Mucosa of gallbladder (tissue), 1 donor: Measurements from ENCODE around the gene PTPN2. TPM values are rescaled to one million over a fixed set of nuclear protein-coding genes. Genes with fewer than 3 reads are reported as not detected.
"Not testable (repeated sequence)": the region's sequence is repeated elsewhere in the genome, so short reads cannot be mapped to it uniquely, and the experiment has no call there.

ENCODE experiments used
- DNase-seq: peaks from one replicate; pipeline ENCODE4 v3.0.0-alpha.2; 2020; ENCODE audit warnings: low spot score
- total RNA-seq: library from RNA; stranded (reverse); gene quantifications from one replicate; pipeline ENCODE4 v1.2.1, GENCODE V29; 2021
- donor health status: DM: no; HTN: no; CAD: no.

Gene PTPN2
- total RNA-seq, 1 donor from 2014 or later: 31.0 TPM

DNA sequence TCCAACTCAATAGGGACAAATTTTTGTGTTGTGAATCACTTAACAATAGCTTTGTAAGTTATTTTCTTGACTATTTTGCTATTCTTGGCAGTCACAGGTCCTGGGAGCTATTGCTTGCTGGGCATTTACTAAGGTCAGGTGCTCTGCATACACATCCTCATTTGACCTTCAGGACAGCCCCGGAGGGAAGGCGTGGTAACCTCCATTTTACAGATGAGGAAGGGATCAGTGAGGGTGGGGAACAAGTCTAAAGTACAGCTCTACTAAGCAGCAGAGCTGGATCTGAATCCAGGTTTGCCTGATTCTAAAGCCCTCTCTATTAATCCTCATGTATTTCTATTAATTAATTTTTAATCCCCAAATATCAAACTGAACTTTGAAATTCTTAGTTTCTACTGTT, 58.8 kb downstream of the PTPN2 start:
- DNase-seq: no peak

DNA sequence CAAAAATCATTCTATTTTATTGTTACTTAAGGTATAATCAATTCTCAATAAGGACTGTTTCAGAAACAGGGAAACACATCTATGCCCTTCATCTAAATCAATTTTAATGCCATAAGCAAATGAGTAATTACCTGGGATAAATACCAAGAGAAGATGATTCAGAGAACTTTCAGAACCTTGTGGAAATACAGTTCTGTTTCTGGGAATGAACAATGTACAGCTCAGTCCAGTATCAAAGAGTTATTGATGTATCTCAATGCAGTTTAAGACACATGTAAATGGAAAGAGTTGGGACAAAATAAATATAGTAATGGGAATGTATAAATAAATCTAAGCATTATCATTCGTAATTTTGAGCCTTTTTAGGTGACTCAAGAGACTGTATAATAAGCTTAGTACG, 60.1 kb downstream of the PTPN2 start:
- no peak for DNase-seq

DNA sequence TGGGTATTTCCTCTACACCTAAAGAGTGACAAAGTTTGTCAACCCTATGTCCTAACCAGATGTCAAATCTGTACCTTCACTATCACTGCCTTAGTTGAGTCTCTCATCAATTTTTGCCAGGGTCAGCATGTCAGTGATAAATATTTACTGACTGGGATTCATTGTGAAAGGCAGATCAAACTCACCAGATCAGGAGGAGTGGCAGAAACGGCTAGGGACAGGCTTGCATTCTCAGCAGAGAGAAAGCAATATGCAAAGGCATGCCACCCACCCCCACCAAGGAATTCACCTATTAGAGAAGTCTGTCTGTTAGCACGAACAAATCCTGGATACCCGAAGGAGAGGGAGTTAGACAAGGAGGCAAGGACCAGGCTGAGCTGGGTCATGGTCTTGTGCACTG, 62.6 kb downstream of the PTPN2 start:
- no peak for DNase-seq

DNA sequence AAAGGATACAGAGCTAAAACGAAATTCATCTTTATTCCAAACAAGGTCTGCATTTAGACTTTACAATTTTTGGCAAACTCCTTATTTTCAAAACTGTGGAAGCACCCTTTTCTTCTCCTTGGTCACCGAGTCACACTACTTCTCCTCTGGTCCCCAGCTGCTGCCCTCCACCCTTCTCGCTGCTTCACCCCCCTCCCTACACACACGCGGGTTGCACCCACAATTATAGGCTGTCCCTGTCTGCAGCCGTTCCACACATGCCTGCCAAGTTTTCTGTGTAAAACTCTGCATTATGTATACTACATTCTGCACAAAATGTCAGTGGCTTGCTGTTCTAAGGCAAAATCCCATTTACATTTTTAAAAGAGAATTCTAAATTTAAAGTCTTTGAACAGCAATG, 63.5 kb downstream of the PTPN2 start:
- DNase-seq: no peak

DNA sequence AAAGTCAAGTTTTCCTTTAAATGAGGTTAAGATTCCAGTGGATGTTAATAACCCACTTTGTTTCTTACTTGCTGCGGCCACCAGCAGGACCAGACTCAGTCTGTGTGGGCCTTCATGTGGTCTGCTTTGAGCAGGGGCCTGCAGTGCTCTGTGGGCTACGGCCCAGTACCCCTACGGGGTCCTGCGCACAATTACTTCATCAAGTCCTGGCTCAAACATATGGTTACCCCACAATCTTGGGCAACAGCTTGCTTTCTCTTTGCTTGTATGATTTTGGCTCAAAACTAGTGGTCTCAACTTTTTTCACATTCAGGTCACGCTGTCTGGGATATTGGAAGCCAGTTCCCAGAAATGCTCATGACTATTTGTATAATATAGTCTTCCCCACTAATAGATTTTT, 64.2 kb downstream of the PTPN2 start:
- no peak for DNase-seq

DNA sequence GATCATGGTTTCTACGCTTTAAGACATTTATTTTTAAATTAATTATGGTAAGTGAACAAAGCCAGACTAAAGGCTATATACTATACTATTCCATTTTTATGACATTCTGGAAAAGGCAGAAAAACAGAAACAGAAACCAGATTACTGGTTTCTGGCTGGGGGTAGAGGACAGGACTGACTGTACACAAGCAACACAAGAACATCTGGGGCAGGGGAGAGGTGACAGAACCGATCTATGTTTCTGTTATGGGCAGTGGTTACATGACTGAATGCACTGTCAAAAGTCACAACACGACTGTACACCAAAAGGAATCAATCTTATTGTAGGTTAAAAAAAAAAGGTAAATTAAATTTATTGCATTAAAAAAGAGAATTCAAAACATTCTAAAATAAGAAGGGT, 64.7 kb downstream of the PTPN2 start:
- DNase-seq: no peak

DNA sequence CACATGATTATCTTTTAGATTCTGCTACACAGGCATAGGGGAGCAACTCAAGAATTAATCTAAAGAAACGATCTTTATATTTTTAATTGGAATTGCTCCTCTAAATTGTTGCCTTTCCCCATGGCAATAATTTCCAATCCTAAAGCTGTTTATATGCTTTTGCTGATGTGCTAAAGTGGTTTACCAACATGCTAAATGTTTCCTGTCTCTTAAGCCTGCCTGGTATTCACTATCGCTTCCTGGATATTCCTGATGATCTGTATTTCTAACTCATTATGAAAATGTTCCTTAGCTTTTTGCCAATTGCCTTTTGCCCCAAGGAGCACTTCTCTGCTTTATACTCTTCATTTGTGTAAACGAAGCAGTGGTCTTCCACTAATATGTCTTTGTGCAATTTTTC, 65.8 kb downstream of the PTPN2 start:
- no peak for DNase-seq

DNA sequence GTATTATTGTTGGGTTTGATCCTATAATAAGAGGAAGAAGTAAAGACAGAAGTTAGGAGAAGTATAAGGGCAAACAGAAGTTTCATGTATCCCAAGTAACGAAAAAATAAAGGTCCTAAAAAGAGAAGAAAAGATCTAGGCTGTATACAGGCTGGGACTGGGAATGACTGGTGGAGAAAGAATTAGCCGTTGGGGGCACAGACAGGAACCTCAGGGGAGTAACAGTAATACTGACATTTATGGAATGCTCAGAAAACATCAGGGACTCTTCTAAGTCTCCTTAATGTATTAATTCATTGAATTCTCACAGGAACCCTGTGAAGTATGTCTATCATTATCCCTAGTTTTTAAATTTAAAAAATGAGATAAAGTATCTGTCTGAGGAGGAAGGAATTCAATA, 67.6 kb downstream of the PTPN2 start:
- DNase-seq: no peak

DNA sequence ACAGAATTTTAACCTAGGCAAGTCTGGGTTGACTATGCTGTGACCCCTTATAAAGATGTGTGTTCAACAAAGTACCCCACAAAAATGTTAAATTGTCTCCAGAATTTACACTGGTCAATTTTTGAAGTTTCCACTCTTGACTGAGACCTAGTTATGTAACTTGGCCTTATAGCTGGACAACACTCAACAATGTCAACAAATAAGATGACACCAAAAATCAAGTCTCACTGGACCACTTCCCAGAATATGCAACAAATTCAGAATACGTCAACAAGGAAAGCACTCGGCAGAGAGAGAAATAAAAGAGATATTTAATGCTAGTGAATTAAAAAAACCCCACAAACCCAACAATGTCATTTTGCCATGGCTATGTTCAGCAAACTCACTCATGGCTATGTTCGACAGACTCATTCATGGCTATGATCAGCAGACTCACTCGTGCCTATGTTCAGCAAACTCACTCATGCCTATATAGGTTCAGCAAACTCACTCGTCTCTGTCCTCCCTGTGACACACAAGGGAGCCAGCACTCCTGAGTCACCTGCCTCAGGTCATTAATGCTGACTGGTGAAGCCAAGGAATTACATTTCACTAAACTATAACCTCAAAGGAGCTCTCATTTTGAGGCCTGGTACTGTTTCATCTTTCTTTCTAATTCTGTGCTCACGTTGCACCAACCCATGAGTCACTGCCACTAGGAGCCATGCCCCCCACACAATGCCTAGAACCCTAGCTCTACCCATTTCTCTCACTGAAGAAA, 72.7 kb downstream of the PTPN2 start:
- DNase-seq: no peak

DNA sequence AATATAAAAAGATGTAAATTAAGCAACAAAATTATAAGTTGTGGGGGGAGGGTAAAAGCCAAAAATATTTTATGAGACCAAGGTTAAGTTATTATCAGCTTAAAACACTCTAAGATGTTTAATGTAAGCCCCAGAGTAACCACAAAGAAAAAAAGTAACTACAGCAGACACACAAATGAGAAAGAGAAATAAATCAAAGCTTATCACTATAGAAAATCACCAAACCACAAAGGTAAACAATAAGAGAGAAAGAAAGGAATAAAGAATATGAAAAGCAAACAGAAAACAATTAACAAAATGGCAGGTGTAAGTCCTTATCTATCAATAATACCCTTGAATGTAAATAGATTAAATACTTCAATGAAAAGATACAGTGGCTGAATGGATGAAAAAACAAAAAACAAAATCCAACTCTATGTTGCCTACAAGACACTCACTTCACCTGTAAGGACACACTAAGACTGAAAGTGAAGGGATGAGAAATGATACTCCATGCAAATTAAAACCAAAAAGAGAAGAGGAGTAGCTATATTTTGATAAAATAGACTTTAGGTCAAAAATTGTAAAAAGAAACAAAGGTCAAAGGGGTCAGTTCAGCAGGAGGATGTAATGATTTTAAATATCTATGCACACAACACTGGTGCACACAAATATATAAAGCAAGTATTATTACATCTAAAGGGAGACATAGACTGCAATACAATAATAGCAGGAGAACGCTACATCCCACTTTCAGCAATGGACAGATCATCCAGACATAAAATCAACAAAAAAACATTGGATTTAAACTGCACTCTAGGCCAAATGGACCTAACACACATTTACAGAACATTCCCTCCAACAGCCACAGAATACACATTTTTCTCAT, 80.7 kb downstream of the PTPN2 start:
- DNase-seq: no peak

DNA sequence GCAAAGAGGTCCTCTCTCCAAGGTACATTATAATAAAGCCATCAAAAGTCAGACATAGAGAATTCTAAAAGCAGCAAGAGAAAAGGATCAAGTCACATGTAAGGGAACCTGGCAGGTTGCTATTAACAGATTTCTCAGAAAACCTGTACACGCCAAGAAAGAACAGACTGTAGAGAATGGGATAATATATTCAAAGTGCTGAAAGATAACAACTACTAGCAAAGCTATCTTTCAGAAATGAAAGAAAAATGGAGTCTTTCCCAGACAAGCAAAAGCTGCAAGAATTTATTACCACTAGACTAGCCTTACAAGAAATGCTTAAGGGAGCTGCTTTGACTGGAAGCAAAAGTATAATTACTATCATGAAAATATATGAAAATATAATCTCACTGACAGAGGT, 81.5 kb downstream of the PTPN2 start:
- no peak for DNase-seq

DNA sequence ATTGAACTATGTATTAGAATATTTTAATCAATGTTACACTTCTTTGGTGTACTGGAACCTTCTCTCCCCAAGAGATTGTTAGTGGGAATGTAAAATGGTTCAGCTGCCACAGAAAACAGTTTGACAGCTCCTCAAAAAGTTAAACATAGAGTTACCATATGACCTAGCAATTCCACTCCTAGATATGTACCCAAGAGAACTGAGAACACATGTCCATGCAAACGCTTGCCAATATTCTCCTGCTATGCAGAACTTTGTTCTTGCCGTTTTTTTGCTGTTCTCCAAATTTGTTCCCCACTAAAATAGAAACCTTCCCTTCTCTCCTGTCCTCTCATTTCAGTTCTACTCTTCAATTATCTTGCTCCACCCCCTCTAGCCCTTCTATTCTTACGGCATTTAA, 87.6 kb downstream of the PTPN2 start:
- DNase-seq: no peak

DNA sequence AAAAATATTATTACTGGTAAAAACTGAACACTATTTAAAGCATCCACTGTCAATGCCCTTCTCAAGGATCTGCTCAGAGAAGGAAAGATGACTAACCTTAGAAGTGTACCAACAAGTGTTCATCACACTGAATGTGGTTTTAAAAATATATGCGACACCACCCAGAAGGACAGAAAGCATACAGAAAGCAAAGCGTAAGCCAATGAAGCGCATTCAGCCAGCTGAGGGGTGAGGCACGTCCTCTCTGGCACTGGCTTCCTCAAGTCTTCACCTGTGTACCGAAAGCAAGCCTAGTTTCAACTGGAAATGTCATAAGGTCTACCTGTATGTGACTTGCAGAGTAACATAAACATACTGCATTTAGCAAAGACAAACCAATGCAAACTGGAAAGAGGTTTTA, 92.4 kb downstream of the PTPN2 start:
- no peak for DNase-seq

DNA sequence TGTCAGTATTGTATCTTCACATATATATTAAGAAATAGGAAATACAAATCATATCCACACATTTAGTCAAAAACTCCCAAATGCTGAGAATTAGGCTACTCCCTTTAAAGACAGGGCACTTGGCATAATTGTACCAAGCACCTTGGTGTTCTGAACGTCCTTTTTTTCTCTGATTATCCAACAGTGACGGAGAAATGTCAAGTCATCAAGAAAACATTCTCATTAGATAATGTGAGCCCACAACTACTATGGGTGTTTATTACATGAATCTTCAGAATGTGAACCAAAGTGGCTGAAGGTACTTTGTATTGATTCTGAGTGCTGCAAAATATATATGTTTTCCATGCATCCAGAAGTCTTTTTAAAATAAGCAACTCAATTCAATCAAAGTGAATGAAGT, 97.4 kb downstream of the PTPN2 start:
- DNase-seq: no peak

DNA sequence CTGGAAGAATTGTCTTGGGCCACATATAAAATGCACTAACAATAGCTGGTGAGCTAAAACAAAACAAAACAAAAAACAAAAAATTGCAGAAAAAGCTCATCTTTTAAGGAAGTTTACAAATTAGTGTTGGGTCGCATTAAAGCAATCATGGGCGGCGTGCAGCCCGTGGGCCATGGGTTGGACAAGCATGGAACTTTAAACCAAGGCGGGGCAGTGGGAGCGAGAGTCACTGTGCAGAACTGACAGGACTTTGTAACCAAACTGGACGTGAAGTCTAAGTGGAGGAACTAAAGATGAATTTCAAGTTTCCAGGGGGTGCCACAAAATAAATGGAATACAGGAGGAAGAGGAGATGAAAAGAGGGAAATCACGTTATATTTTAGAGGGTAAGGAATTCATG, 100.5 kb downstream of the PTPN2 start:
- no peak for DNase-seq

DNA sequence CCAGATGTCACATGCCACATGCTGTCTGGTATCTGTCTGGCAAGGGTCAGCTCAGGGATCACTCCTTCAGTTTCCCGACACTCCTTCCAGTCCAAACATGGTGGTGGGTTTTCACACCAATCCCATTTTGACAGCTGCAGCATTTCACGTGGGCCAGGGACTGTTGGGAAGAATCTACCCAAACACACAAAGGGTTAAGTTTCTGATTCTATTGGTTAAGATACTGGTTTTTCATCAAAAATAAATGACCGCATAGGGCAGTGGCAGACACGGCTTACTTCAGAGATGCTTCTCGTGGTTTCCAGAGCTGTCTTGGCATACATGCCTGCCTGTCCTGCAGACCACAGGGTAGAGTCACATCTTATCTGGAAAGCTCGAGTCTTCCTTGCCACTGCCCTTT, 101.5 kb downstream of the PTPN2 start:
- DNase-seq: no peak

DNA sequence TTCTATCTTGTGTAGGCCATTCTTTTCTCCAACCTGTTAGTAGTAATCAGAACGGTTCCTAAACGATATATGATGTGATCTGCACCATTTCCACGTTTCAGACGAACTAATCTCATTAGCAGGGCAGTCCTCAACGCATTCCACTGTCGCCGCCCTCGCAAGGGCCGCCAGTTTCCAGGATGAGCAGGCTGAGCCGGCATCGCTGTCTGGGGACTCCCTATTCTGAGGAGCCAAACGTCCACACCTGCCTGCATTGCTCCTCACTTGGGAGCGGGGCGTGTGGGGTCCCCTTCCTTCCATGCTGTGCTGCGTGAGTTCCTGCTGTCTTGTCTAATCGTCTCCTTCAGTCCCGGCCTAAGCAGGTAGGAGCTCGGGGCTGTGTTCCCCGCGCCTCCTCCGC, 104.6 kb downstream of the PTPN2 start:
- no peak for DNase-seq

DNA sequence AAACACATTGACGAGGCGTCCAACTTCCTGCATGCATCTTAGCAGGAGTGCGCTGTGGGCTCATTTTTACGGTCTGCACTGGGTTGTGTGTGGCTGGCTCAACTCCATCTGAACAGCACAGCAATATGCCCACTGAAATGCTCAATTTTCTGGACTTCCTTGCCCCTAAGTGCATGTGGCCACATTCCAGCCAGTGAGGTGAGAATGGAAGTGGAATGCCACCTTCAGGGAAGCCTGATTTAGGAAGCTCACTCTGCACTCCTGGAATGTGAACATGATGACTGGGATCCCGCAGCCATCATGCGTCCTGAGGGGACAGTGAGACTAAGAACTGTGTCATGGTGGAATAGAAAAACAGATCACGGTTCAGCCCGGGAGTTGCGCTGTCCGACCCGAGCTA, 105.0 kb downstream of the PTPN2 start:
- no peak for DNase-seq

DNA sequence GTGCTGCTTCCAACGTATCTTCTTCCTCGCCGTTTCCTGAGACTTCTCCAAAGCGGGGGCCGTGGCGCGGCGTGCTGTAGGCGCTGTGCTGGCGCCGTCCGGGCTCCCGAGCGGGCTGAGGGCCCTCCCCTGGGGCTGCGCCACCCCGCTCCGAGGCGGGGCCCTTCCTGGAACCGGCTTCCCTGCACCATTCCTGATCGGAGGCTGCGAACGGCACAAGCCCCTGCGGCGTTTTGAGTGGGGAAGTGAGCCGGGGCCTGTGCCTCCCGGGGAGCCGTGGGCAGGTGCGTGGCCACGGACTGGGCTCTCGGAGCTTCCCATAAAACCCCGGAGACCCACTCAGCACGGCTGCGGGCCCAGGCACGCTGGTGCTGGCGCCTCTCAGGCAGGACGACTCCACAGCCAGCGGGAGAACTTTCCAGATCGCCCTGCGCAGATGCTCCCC, 106.5 kb downstream of the PTPN2 start:
- no peak for DNase-seq

DNA sequence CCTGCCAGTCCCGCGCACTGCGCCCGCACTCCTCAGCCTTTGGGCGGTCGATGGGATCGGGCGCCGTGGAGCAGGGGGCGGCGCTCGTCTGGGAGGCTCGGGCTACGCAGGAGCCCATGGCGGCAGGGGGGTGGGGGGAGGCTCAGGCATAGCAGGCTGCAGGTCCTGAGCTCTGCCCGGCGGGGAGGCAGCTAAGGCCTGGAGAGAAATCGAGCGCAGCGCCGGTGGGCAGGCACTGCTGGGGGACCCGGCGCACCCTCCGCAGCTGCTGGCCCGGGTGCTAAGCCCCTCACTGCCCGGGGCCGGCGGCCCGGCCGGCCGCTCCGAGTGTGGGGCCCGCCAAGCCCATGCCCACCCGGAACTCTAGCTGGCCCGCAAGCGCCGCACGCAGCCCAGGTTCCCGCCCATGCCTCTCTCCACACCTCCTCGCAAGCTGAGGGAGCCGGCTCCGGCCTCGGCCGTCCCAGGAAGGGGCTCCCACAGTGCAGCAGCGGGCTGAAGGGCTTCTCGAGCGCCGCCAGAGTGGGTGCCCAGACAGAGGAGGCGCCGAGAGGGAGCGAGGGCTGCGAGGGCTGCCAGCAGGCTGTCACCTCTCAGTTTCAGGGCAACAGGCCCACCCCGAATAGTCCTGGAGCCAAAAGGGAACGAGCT, 107.1 kb downstream of the PTPN2 start:
- no peak for DNase-seq

DNA sequence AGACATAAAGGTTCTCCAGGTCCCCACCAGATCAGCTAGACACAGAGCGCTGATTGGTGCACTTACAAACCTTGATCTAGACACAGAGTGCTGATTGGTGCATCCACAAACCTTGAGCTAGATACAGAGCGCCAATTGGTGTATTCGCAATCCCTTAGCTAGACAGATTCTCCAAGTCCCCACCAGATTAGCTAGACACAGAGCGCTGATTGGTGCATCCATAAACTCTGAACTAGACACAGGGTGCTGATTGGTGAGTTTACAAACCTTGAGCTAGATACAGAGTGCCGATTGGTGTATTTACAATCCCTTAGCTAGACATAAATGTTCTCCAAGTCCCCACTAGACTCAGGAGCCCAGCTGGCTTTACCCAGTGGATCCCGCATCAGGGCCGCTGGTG, 107.6 kb downstream of the PTPN2 start:
- not testable (repeated sequence) for DNase-seq

DNA sequence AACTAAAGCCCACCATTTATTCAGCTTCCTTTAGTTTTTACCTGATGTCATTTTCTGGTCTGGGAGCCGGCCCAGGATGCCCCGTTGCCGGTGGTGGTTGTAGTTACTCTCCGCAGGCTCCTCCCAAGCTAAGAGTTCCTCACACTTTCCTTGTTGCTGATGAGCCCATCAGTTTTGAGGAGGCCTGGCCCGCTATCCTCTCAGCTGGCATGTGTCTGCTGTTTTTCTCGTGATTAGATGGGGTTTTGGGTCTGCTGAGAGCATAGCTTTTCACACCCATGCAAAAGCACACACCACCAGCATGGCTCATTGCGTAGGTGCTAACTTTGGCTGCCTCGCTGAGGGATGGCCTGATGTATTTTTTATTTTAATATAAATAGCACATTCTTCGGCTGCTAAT, 109.1 kb downstream of the PTPN2 start:
- no peak for DNase-seq

DNA sequence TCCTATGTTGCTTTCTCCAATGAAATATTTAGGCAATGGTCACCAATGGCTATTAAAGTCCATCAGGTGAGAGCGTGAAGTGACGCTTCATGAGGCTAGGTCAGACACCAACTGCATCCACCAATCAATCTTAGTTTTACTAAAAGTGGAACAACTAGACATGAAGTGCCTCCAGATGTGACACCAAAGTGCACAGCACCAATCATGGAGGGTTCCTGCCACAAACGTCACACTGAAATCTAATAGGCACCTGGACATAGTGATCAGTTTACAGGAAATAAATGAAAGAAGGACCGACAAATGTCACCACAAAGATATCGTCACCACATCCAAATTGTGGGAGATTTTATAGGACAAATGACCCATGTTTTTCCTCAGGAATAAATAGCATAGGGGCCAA, 110.7 kb downstream of the PTPN2 start:
- DNase-seq: no peak
